WTC11 (cell line): ENCODE data around the gene WWC1. TPM values are rescaled to one million over a fixed set of nuclear protein-coding genes. Genes with fewer than 3 reads are reported as not detected.

Experiments used
- ATAC-seq: fragments of 200-7000 bp; cut with Tn5 transposase; 2 replicates; pipeline ENCODE4 v1.10.0; 2021; ENCODE audit warnings: mild to moderate bottlenecking, moderate library complexity
- CTCF ChIA-PET: fragments of 300-600 bp; sonication (Branson Sonifier 250); formaldehyde crosslinking; loops from one replicate; lab custom pipeline; 2021; ENCODE audit warnings: antibody characterized with exemption; lab: Charles Lee
- POLR2A ChIA-PET: fragments of 350-600 bp; sonication (Branson Sonifier 250); formaldehyde crosslinking; loops from one replicate; lab custom pipeline; 2021; ENCODE audit warnings: antibody characterized with exemption; lab: Charles Lee
- DNase-seq: peaks from one replicate; pipeline ENCODE4 v3.0.0; 2021; ENCODE audit warnings: low spot score
- H3K27ac Mint-ChIP-seq: 2 replicates; pipeline ENCODE4 v1.8.0; 2021; ENCODE audit warnings: mixed read lengths
- H3K27me3 Mint-ChIP-seq: 2 replicates; pipeline ENCODE4 v1.8.0; 2021; ENCODE audit warnings: low read depth, mild to moderate bottlenecking, moderate library complexity, mixed read lengths
- H3K36me3 Mint-ChIP-seq: 2 replicates; pipeline ENCODE4 v1.8.0; 2021; ENCODE audit warnings: mixed read lengths
- H3K4me1 Mint-ChIP-seq: 2 replicates; pipeline ENCODE4 v1.8.0; 2022; ENCODE audit warnings: mixed read lengths
- H3K4me3 Mint-ChIP-seq: 2 replicates; pipeline ENCODE4 v1.8.0; 2021; ENCODE audit warnings: mild to moderate bottlenecking, moderate library complexity, mixed read lengths
- H3K9me3 Mint-ChIP-seq: 2 replicates; pipeline ENCODE4 v1.8.0; 2021; ENCODE audit warnings: mixed read lengths
- ATF1 ChIP-seq: sonication (generic); formaldehyde crosslinking; IDR thresholded peaks from 2 replicates; pipeline ENCODE4 v1.8.1; 2023; ENCODE audit warnings: mild to moderate bottlenecking, moderate library complexity, missing genetic modification reagents
- CREM ChIP-seq: sonication (generic); formaldehyde crosslinking; IDR thresholded peaks from 2 replicates; pipeline ENCODE4 v1.8.1; 2022; ENCODE audit warnings: mild to moderate bottlenecking, missing genetic modification reagents, moderate library complexity
- EMX1 ChIP-seq: fragments of 250-450 bp; sonication (Bioruptor Pico); IDR thresholded peaks from 2 replicates; pipeline ENCODE4 v1.8.0; 2021; ENCODE audit warnings: mild to moderate bottlenecking
- FOXJ3 ChIP-seq: sonication (generic); formaldehyde crosslinking; IDR thresholded peaks from 2 replicates; pipeline ENCODE4 v1.9.0; 2021; ENCODE audit warnings: missing genetic modification reagents, mild to moderate bottlenecking, borderline replicate concordance
- FOXP1 ChIP-seq: sonication (generic); formaldehyde crosslinking; IDR thresholded peaks from 2 replicates; pipeline ENCODE4 v1.8.0; 2022; ENCODE audit warnings: missing genetic modification reagents, mild to moderate bottlenecking, moderate library complexity, borderline replicate concordance
- GABPB1 ChIP-seq: sonication (generic); formaldehyde crosslinking; IDR thresholded peaks from 2 replicates; pipeline ENCODE4 v1.8.1; 2023; ENCODE audit warnings: mild to moderate bottlenecking, missing genetic modification reagents
- IRF2 ChIP-seq: sonication (generic); formaldehyde crosslinking; IDR thresholded peaks from 2 replicates; pipeline ENCODE4 v1.8.0; 2022; ENCODE audit warnings: low read depth, missing genetic modification reagents, borderline replicate concordance
- JUN ChIP-seq: sonication (generic); formaldehyde crosslinking; IDR thresholded peaks from 2 replicates; pipeline ENCODE4 v1.8.0; 2023; ENCODE audit warnings: mild to moderate bottlenecking, missing genetic modification reagents
- KAT7 ChIP-seq: sonication (generic); formaldehyde crosslinking; IDR thresholded peaks from 2 replicates; pipeline ENCODE4 v1.8.1; 2023; ENCODE audit warnings: missing genetic modification reagents, mild to moderate bottlenecking, borderline replicate concordance
- NFYB ChIP-seq: sonication (generic); formaldehyde crosslinking; conservative IDR thresholded peaks from 2 replicates; pipeline ENCODE4 v1.8.0; 2022; ENCODE audit warnings: low read depth, missing genetic modification reagents
- NR3C1 ChIP-seq: sonication (generic); formaldehyde crosslinking; conservative IDR thresholded peaks from 2 replicates; pipeline ENCODE4 v1.8.1; 2023; ENCODE audit warnings: low read depth, mild to moderate bottlenecking, missing genetic modification reagents
- PRRX2 ChIP-seq: fragments of 250-450 bp; sonication (Bioruptor Pico); IDR thresholded peaks from 2 replicates; pipeline ENCODE4 v1.8.0; 2021; ENCODE audit warnings: mild to moderate bottlenecking
- SP1 ChIP-seq: sonication (generic); formaldehyde crosslinking; conservative IDR thresholded peaks from 2 replicates; pipeline ENCODE4 v1.8.1; 2022; ENCODE audit warnings: missing genetic modification reagents
- TEAD4 ChIP-seq: sonication (generic); formaldehyde crosslinking; IDR thresholded peaks from 2 replicates; pipeline ENCODE4 v1.8.0; 2022; ENCODE audit warnings: mild to moderate bottlenecking, missing genetic modification reagents
- TP53 ChIP-seq: sonication (generic); formaldehyde crosslinking; IDR thresholded peaks from 2 replicates; pipeline ENCODE4 v1.8.1; 2023; ENCODE audit warnings: mild to moderate bottlenecking, missing genetic modification reagents
- ZNF121 ChIP-seq: sonication (generic); formaldehyde crosslinking; IDR thresholded peaks from 2 replicates; pipeline ENCODE4 v1.8.0; 2023; ENCODE audit warnings: missing genetic modification reagents
- ZNF416 ChIP-seq: fragments of 250-450 bp; sonication (Bioruptor Pico); IDR thresholded peaks from 2 replicates; pipeline ENCODE4 v1.9.0; 2021; ENCODE audit warnings: mild to moderate bottlenecking, inconsistent platforms
- total RNA-seq: library from RNA; stranded (reverse); gene quantifications from 3 replicates; pipeline ENCODE4 v1.2.3, GENCODE V29; 2021
- TF ChIP-seq, protein P1 (sequence below): sonication (generic); formaldehyde crosslinking; IDR thresholded peaks from 2 replicates; pipeline ENCODE4 v1.8.0; 2022; ENCODE audit warnings: mild to moderate bottlenecking, missing genetic modification reagents
- TF ChIP-seq, protein P2 (sequence below): sonication (generic); formaldehyde crosslinking; IDR thresholded peaks from 2 replicates; pipeline ENCODE4 v1.8.1; 2023; ENCODE audit warnings: mild to moderate bottlenecking, missing genetic modification reagents, moderate library complexity
- TF ChIP-seq, protein P3 (sequence below): sonication (generic); formaldehyde crosslinking; IDR thresholded peaks from 2 replicates; pipeline ENCODE4 v1.8.1; 2023; ENCODE audit warnings: mild to moderate bottlenecking, missing genetic modification reagents, borderline replicate concordance
- TF ChIP-seq, protein P4 (sequence below): sonication (generic); formaldehyde crosslinking; IDR thresholded peaks from 2 replicates; pipeline ENCODE4 v1.8.1; 2023; ENCODE audit warnings: mild to moderate bottlenecking, missing genetic modification reagents
- TF ChIP-seq, protein P5 (sequence below): fragments of 250-450 bp; sonication (Bioruptor Pico); IDR thresholded peaks from 2 replicates; pipeline ENCODE4 v1.9.0; 2021; ENCODE audit warnings: moderate library complexity, mild to moderate bottlenecking, inconsistent platforms, borderline replicate concordance
- TF ChIP-seq, protein P6 (sequence below): fragments of 250-450 bp; sonication (Bioruptor Pico); IDR thresholded peaks from 2 replicates; pipeline ENCODE4 v1.9.0; 2021; ENCODE audit warnings: mild to moderate bottlenecking
- TF ChIP-seq, protein P7 (sequence below): fragments of 250-450 bp; sonication (Bioruptor Pico); IDR thresholded peaks from 2 replicates; pipeline ENCODE4 v1.9.0; 2021; ENCODE audit warnings: mild to moderate bottlenecking

WWC1 gene
- total RNA-seq, 1 experiment from 2014 or later = 48.4 TPM

DNA sequence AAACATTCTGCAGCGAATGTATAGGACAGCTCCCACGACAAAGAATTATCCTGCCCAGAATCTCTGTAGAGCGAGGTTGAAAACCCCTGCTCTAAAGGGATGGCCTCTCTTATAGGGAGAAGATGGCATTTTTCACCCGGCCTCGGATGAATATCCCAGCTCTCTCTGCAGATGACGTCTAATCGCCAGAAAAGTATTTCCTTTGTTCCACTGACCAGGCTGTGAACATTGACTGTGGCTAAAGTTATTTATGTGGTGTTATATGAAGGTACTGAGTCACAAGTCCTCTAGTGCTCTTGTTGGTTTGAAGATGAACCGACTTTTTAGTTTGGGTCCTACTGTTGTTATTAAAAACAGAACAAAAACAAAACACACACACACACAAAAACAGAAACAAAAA is 177.4 kb downstream of the WWC1 start:
- CTCF ChIA-PET = no interaction called here
- POLR2A ChIA-PET = no interaction called here
- H3K36me3 Mint-ChIP-seq = peaks cover 42% of the 10 kb centered on the region
- no peaks in the 10 kb centered on the region for H3K27me3 Mint-ChIP-seq
- ATAC-seq = no peak
- no peaks in the 10 kb centered on the region for H3K4me1 Mint-ChIP-seq
- H3K4me3 Mint-ChIP-seq = no peak overlapping the region
- DNase-seq = no peak
- H3K27ac Mint-ChIP-seq = no peak overlapping the region
- TF ChIP-seq TEAD4 = no peak
- TF ChIP-seq, protein P1, sequence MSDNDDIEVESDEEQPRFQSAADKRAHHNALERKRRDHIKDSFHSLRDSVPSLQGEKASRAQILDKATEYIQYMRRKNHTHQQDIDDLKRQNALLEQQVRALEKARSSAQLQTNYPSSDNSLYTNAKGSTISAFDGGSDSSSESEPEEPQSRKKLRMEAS (CRISPR knock-in tag) = no peak
- TF ChIP-seq KAT7 (CRISPR knock-in tag) = no peak
- TF ChIP-seq, protein P2, sequence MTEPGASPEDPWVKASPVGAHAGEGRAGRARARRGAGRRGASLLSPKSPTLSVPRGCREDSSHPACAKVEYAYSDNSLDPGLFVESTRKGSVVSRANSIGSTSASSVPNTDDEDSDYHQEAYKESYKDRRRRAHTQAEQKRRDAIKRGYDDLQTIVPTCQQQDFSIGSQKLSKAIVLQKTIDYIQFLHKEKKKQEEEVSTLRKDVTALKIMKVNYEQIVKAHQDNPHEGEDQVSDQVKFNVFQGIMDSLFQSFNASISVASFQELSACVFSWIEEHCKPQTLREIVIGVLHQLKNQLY = no peak
- TF ChIP-seq IRF2 (CRISPR knock-in tag) = no peak
- TF ChIP-seq CREM (CRISPR knock-in tag) = no peak
- TF ChIP-seq JUN = no peak
- TF ChIP-seq ZNF121 (CRISPR knock-in tag) = no peak
- H3K9me3 Mint-ChIP-seq = no peaks in the 10 kb centered on the region

DNA sequence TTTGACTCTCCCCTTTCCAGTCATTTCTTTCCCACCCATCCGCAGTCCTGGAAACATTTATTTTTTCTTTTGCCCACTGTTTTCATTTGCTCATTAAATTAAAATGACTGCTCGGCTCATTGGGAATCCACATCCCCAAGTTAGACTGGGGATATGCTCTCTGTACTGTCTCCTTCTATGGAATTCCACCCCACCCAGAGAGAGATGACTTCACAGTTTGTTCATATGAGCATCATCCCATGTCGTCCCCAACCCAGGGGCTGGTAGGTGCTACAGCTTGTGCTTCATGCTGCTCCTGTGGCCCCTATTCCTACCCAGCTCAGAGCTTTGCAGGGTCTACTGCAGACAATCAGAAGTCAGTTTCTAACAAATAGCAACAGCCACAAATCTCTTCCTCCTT is 178.4 kb downstream of the WWC1 start:
- Mint-ChIP-seq H3K4me3 (no peak overlapping the region), H3K27me3 (no peaks in the 10 kb centered on the region), H3K4me1 (no peaks in the 10 kb centered on the region), H3K9me3 (no peaks in the 10 kb centered on the region), H3K27ac (no peak overlapping the region), H3K36me3 (peaks cover 33% of the 10 kb centered on the region)
- ATAC-seq = no peak
- CTCF ChIA-PET = no interaction called here
- no peak for TF ChIP-seq JUN
- no peak for TF ChIP-seq GABPB1 (CRISPR knock-in tag)
- TF ChIP-seq EMX1 (CRISPR knock-in tag) = no peak
- no peak for TF ChIP-seq NFYB (CRISPR knock-in tag)
- no peak for TF ChIP-seq TP53 (CRISPR knock-in tag)
- no peak for TF ChIP-seq ZNF121 (CRISPR knock-in tag)
- no peak for TF ChIP-seq FOXP1 (CRISPR knock-in tag)
- TF ChIP-seq FOXJ3 = no peak
- TF ChIP-seq, protein P3, sequence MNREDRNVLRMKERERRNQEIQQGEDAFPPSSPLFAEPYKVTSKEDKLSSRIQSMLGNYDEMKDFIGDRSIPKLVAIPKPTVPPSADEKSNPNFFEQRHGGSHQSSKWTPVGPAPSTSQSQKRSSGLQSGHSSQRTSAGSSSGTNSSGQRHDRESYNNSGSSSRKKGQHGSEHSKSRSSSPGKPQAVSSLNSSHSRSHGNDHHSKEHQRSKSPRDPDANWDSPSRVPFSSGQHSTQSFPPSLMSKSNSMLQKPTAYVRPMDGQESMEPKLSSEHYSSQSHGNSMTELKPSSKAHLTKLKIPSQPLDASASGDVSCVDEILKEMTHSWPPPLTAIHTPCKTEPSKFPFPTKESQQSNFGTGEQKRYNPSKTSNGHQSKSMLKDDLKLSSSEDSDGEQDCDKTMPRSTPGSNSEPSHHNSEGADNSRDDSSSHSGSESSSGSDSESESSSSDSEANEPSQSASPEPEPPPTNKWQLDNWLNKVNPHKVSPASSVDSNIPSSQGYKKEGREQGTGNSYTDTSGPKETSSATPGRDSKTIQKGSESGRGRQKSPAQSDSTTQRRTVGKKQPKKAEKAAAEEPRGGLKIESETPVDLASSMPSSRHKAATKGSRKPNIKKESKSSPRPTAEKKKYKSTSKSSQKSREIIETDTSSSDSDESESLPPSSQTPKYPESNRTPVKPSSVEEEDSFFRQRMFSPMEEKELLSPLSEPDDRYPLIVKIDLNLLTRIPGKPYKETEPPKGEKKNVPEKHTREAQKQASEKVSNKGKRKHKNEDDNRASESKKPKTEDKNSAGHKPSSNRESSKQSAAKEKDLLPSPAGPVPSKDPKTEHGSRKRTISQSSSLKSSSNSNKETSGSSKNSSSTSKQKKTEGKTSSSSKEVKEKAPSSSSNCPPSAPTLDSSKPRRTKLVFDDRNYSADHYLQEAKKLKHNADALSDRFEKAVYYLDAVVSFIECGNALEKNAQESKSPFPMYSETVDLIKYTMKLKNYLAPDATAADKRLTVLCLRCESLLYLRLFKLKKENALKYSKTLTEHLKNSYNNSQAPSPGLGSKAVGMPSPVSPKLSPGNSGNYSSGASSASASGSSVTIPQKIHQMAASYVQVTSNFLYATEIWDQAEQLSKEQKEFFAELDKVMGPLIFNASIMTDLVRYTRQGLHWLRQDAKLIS (CRISPR knock-in tag) = no peak
- no peak for TF ChIP-seq CREM (CRISPR knock-in tag)
- TF ChIP-seq ATF1 = no peak
- TF ChIP-seq NR3C1 = no peak
- TF ChIP-seq, protein P4, sequence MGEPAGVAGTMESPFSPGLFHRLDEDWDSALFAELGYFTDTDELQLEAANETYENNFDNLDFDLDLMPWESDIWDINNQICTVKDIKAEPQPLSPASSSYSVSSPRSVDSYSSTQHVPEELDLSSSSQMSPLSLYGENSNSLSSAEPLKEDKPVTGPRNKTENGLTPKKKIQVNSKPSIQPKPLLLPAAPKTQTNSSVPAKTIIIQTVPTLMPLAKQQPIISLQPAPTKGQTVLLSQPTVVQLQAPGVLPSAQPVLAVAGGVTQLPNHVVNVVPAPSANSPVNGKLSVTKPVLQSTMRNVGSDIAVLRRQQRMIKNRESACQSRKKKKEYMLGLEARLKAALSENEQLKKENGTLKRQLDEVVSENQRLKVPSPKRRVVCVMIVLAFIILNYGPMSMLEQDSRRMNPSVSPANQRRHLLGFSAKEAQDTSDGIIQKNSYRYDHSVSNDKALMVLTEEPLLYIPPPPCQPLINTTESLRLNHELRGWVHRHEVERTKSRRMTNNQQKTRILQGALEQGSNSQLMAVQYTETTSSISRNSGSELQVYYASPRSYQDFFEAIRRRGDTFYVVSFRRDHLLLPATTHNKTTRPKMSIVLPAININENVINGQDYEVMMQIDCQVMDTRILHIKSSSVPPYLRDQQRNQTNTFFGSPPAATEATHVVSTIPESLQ = no peak
- TF ChIP-seq, protein P5, sequence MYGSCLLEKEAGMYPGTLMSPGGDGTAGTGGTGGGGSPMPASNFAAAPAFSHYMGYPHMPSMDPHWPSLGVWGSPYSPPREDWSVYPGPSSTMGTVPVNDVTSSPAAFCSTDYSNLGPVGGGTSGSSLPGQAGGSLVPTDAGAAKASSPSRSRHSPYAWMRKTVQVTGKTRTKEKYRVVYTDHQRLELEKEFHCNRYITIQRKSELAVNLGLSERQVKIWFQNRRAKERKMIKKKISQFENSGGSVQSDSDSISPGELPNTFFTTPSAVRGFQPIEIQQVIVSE (CRISPR knock-in tag) = no peak
- TF ChIP-seq, protein P6, sequence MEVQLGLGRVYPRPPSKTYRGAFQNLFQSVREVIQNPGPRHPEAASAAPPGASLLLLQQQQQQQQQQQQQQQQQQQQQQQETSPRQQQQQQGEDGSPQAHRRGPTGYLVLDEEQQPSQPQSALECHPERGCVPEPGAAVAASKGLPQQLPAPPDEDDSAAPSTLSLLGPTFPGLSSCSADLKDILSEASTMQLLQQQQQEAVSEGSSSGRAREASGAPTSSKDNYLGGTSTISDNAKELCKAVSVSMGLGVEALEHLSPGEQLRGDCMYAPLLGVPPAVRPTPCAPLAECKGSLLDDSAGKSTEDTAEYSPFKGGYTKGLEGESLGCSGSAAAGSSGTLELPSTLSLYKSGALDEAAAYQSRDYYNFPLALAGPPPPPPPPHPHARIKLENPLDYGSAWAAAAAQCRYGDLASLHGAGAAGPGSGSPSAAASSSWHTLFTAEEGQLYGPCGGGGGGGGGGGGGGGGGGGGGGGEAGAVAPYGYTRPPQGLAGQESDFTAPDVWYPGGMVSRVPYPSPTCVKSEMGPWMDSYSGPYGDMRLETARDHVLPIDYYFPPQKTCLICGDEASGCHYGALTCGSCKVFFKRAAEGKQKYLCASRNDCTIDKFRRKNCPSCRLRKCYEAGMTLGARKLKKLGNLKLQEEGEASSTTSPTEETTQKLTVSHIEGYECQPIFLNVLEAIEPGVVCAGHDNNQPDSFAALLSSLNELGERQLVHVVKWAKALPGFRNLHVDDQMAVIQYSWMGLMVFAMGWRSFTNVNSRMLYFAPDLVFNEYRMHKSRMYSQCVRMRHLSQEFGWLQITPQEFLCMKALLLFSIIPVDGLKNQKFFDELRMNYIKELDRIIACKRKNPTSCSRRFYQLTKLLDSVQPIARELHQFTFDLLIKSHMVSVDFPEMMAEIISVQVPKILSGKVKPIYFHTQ (CRISPR knock-in tag) = no peak
- TF ChIP-seq SP1 (CRISPR knock-in tag) = no peak
- TF ChIP-seq ZNF416 (CRISPR knock-in tag) = no peak
- TF ChIP-seq, protein P7, sequence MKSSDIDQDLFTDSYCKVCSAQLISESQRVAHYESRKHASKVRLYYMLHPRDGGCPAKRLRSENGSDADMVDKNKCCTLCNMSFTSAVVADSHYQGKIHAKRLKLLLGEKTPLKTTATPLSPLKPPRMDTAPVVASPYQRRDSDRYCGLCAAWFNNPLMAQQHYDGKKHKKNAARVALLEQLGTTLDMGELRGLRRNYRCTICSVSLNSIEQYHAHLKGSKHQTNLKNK (CRISPR knock-in tag) = no peak
- TF ChIP-seq PRRX2 = no peak
- POLR2A ChIA-PET = no interaction called here
- no peak for DNase-seq
